Smooth muscle cell (in vitro differentiated cells): Measurements from ENCODE around the gene PDPN. TPM values are rescaled to one million over a fixed set of nuclear protein-coding genes. Genes with fewer than 3 reads are reported as not detected.

Source experiments
- DNase-seq: peaks from one replicate; lab custom pipeline; 2025; ENCODE audit not compliant: unreplicated experiment; lab: John Stamatoyannopoulos, UW
- H2AFZ ChIP-seq: fragments of 200-600 bp; sonication (generic); 2 replicates; pipeline ENCODE4 v1.6.0; 2016; ENCODE audit warnings: antibody characterized with exemption, low read depth, mild to moderate bottlenecking
- H3F3A ChIP-seq: fragments of 200-600 bp; sonication (generic); 2 replicates; pipeline ENCODE4 v1.6.0; 2017; ENCODE audit warnings: antibody characterized with exemption, low read depth
- H3K27ac ChIP-seq: fragments of 200-600 bp; sonication (generic); 2 replicates; pipeline ENCODE4 v1.5.1; 2016; ENCODE audit warnings: low read depth, mild to moderate bottlenecking
- H3K27me3 ChIP-seq: fragments of 200-600 bp; sonication (generic); 2 replicates; pipeline ENCODE4 v1.6.1; 2016; ENCODE audit warnings: low read depth, mild to moderate bottlenecking
- H3K36me3 ChIP-seq: fragments of 200-600 bp; sonication (generic); 2 replicates; pipeline ENCODE4 v1.5.1; 2016; ENCODE audit warnings: low read depth
- H3K4me1 ChIP-seq: fragments of 200-600 bp; sonication (generic); 2 replicates; pipeline ENCODE4 v1.5.1; 2016; ENCODE audit warnings: low read depth
- H3K4me2 ChIP-seq: fragments of 200-600 bp; sonication (generic); 2 replicates; pipeline ENCODE4 v1.6.0; 2016; ENCODE audit warnings: mild to moderate bottlenecking
- H3K4me3 ChIP-seq: fragments of 200-600 bp; sonication (generic); 2 replicates; pipeline ENCODE4 v1.5.1; 2016; ENCODE audit warnings: mild to moderate bottlenecking
- H3K79me2 ChIP-seq: fragments of 200-600 bp; sonication (generic); 2 replicates; pipeline ENCODE4 v1.6.0; 2016; ENCODE audit warnings: low read depth, mild to moderate bottlenecking
- H3K9ac ChIP-seq: fragments of 200-600 bp; sonication (generic); 2 replicates; pipeline ENCODE4 v1.6.0; 2016; ENCODE audit warnings: low read depth
- H3K9me3 ChIP-seq: fragments of 200-600 bp; sonication (generic); replicated peaks from 2 replicates; pipeline ENCODE4 v1.5.1; 2016; ENCODE audit warnings: low read depth
- H4K20me1 ChIP-seq: fragments of 200-600 bp; sonication (generic); 2 replicates; pipeline ENCODE4 v1.6.0; 2016; ENCODE audit warnings: low read depth
- CTCF ChIP-seq: fragments of 200-600 bp; sonication (generic); IDR thresholded peaks from 2 replicates; pipeline ENCODE4 v1.5.1; 2017; ENCODE audit warnings: borderline replicate concordance, mild to moderate bottlenecking, antibody characterized with exemption; ENCODE audit not compliant: insufficient read depth, poor library complexity, severe bottlenecking
- WGBS: methylation state at CpG from one replicate; pipeline ENCODE4 v1.1.7; 2016; ENCODE audit warnings: low lambda C conversion rate; 5-methylcytosine and 5-hydroxymethylcytosine counted together
- polyA plus RNA-seq: library from polyadenylated mRNA; unstranded; fragments of >200 nt; fragmentation: Nextera tagmentation; extraction: Ambion mirVana; gene quantifications from 2 replicates; pipeline ENCODE4 v1.2.1, GENCODE V29; 2016
- total RNA-seq: library from RNA; depleted of rRNA; stranded (reverse); fragments of >200 nt; gene quantifications from 2 replicates; pipeline ENCODE4 v1.2.3, GENCODE V29; 2014

Gene PDPN
- total and polyA plus RNA-seq, 2 experiments from 2014 or later: 414 to 459 TPM

GRCh38 chr1:13600762-13601453, 17.3 kb downstream of the PDPN start:
- TF ChIP-seq CTCF: no peak
- WGBS: 40% methylated on average over 7 of the region's 7 CpGs
- Histone ChIP-seq H3K27ac (peak overlapping the region; percentile 56), H3K9ac (no peak overlapping the region), H3K9me3 (no peaks in the 10 kb centered on the region), H3K4me3 (no peak overlapping the region), H3K36me3 (no peaks in the 10 kb centered on the region), H2AFZ (no peak overlapping the region), H3F3A (peaks cover 25% of the 10 kb centered on the region), H4K20me1 (peaks cover 71% of the 10 kb centered on the region), H3K4me1 (peaks cover 17% of the 10 kb centered on the region), H3K4me2 (peak overlapping the region; percentile 2), H3K27me3 (no peaks in the 10 kb centered on the region), H3K79me2 (peaks cover 82% of the 10 kb centered on the region)
- no peak for DNase-seq

- peak overlapping the region; percentile 70 for H3K4me2 ChIP-seq
- peaks cover 58% of the 10 kb centered on the region for H4K20me1 ChIP-seq
- DNase-seq: no peak
- H3F3A ChIP-seq: peaks cover 40% of the 10 kb centered on the region
- H3K4me1 ChIP-seq: peaks cover 11% of the 10 kb centered on the region
- peak overlapping the region; percentile 95 for H3K27ac ChIP-seq
- H3K36me3 ChIP-seq: peaks cover 11% of the 10 kb centered on the region
- peak overlapping the region; percentile 81 for H3K9ac ChIP-seq
- 87% methylated on average over 5 of the region's 5 CpGs for WGBS
- H3K9me3 ChIP-seq: no peaks in the 10 kb centered on the region
- H3K4me3 ChIP-seq: no peak overlapping the region
- no peak for TF ChIP-seq CTCF
- H3K27me3 ChIP-seq: no peaks in the 10 kb centered on the region
- no peak overlapping the region for H2AFZ ChIP-seq
- H3K79me2 ChIP-seq: peaks cover 82% of the 10 kb centered on the region
Measured at GRCh38 chr1:13604176-13604575, 20.5 kb downstream of the PDPN start.

- H3K4me1 ChIP-seq: peaks cover 11% of the 10 kb centered on the region
- peak overlapping the region; percentile 70 for H3K4me2 ChIP-seq
- peak overlapping the region; percentile 95 for H3K27ac ChIP-seq
- H4K20me1 ChIP-seq: peaks cover 53% of the 10 kb centered on the region
- DNase-seq: no peak
- peaks cover 15% of the 10 kb centered on the region for H3K36me3 ChIP-seq
- peaks cover 76% of the 10 kb centered on the region for H3K79me2 ChIP-seq
- no peak overlapping the region for H2AFZ ChIP-seq
- no peaks in the 10 kb centered on the region for H3K9me3 ChIP-seq
- H3K4me3 ChIP-seq: no peak overlapping the region
- peak overlapping the region; percentile 81 for H3K9ac ChIP-seq
- 49% methylated on average over 3 of the region's 3 CpGs for WGBS
- no peak for TF ChIP-seq CTCF
- peaks cover 36% of the 10 kb centered on the region for H3F3A ChIP-seq
- no peaks in the 10 kb centered on the region for H3K27me3 ChIP-seq
Measured at GRCh38 chr1:13604721-13605120, 21.1 kb downstream of the PDPN start.

- Histone ChIP-seq H3K79me2 (peaks cover 72% of the 10 kb centered on the region), H3K27ac (peak overlapping the region; percentile 95), H3K9me3 (no peaks in the 10 kb centered on the region), H3K9ac (peak overlapping the region; percentile 81), H3K4me3 (no peak overlapping the region), H4K20me1 (peaks cover 49% of the 10 kb centered on the region), H3K36me3 (peaks cover 18% of the 10 kb centered on the region), H2AFZ (no peak overlapping the region), H3K4me1 (peaks cover 11% of the 10 kb centered on the region), H3K27me3 (no peaks in the 10 kb centered on the region), H3F3A (peaks cover 35% of the 10 kb centered on the region), H3K4me2 (peak overlapping the region; percentile 70)
- 17% methylated on average over 1 of the region's 1 CpG for WGBS
- no peak for DNase-seq
- TF ChIP-seq CTCF: no peak
Measured at GRCh38 chr1:13605159-13605558, 21.5 kb downstream of the PDPN start.
